IMR-90 (cell line): ENCODE results near the gene CD81.
"Not testable (repeated sequence)": the region's sequence is repeated elsewhere in the genome, so short reads cannot be mapped to it uniquely, and the experiment has no call there.

Experiments
- BHLHE40 ChIP-seq: fragments of 150-350 bp; IDR thresholded peaks from 2 replicates; pipeline ENCODE4 v1.6.1; 2016; ENCODE audit warnings: mild to moderate bottlenecking, low read depth, low read length
- CEBPB ChIP-seq: IDR thresholded peaks from 2 replicates; pipeline ENCODE4 v1.6.1; 2012; ENCODE audit warnings: low read depth, low read length, improper control_type of control experiment
- FOS ChIP-seq: fragments of 150-350 bp; IDR thresholded peaks from 2 replicates; pipeline ENCODE4 v1.6.1; 2016; ENCODE audit warnings: low read depth, low read length
- MAFK ChIP-seq: IDR thresholded peaks from 2 replicates; pipeline ENCODE4 v1.6.1; 2012; ENCODE audit warnings: low read depth, low read length, improper control_type of control experiment
- POLR2A ChIP-seq: IDR thresholded peaks from 2 replicates; pipeline ENCODE4 v1.6.1; 2012; ENCODE audit warnings: mild to moderate bottlenecking, low read depth, low read length
- RAD21 ChIP-seq: IDR thresholded peaks from 2 replicates; pipeline ENCODE4 v1.6.1; 2012; ENCODE audit warnings: low read length, improper control_type of control experiment
- RCOR1 ChIP-seq: IDR thresholded peaks from 2 replicates; pipeline ENCODE4 v1.6.1; 2012; ENCODE audit warnings: mild to moderate bottlenecking, low read length, improper control_type of control experiment; ENCODE audit not compliant: insufficient replicate concordance
- RFX5 ChIP-seq: IDR thresholded peaks from 2 replicates; pipeline ENCODE4 v1.8.0; 2012; ENCODE audit warnings: low read depth, mild to moderate bottlenecking, low read length, moderate library complexity
- TF ChIP-seq, protein P1 (sequence below): conservative IDR thresholded peaks from 2 replicates; pipeline ENCODE4 v1.5.1; 2012; ENCODE audit warnings: mild to moderate bottlenecking, low read depth, low read length, improper control_type of control experiment
- TF ChIP-seq, protein P2 (sequence below): fragments of 150-350 bp; IDR thresholded peaks from 2 replicates; pipeline ENCODE4 v1.6.1; 2017; ENCODE audit warnings: mild to moderate bottlenecking, antibody characterized with exemption, low read length, low read depth
- TF ChIP-seq, protein P3 (sequence below): fragments of 150-350 bp; IDR thresholded peaks from 2 replicates; pipeline ENCODE4 v1.6.1; 2016; ENCODE audit warnings: low read depth, mild to moderate bottlenecking, low read length, moderate library complexity, borderline replicate concordance

DNA sequence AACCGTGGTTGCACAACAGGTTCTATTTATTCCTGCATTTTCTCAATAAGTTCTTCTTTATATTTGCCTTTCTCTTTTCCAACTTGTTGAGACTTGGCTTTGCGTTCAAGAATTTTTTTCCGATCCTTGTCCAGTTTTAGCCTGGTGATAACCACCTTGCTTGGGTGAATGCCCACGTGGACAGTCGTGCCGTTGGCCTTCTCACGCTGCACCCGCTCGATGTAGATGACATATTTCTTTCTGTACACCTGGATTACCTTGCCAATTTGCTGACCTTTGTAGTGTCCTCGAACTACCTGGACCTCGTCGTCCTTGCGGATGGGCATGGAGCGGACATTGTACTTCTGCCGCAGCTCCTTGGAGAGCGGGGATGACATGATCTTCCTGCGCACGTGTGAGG, 41.8 kb upstream of the CD81 start:
- TF ChIP-seq, protein P1, sequence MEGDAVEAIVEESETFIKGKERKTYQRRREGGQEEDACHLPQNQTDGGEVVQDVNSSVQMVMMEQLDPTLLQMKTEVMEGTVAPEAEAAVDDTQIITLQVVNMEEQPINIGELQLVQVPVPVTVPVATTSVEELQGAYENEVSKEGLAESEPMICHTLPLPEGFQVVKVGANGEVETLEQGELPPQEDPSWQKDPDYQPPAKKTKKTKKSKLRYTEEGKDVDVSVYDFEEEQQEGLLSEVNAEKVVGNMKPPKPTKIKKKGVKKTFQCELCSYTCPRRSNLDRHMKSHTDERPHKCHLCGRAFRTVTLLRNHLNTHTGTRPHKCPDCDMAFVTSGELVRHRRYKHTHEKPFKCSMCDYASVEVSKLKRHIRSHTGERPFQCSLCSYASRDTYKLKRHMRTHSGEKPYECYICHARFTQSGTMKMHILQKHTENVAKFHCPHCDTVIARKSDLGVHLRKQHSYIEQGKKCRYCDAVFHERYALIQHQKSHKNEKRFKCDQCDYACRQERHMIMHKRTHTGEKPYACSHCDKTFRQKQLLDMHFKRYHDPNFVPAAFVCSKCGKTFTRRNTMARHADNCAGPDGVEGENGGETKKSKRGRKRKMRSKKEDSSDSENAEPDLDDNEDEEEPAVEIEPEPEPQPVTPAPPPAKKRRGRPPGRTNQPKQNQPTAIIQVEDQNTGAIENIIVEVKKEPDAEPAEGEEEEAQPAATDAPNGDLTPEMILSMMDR: not testable (repeated sequence)
- not testable (repeated sequence) for TF ChIP-seq POLR2A, RCOR1, RAD21, RFX5, FOS, CEBPB, BHLHE40, MAFK
- TF ChIP-seq, protein P2, sequence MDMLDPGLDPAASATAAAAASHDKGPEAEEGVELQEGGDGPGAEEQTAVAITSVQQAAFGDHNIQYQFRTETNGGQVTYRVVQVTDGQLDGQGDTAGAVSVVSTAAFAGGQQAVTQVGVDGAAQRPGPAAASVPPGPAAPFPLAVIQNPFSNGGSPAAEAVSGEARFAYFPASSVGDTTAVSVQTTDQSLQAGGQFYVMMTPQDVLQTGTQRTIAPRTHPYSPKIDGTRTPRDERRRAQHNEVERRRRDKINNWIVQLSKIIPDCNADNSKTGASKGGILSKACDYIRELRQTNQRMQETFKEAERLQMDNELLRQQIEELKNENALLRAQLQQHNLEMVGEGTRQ: not testable (repeated sequence)
- TF ChIP-seq, protein P3, sequence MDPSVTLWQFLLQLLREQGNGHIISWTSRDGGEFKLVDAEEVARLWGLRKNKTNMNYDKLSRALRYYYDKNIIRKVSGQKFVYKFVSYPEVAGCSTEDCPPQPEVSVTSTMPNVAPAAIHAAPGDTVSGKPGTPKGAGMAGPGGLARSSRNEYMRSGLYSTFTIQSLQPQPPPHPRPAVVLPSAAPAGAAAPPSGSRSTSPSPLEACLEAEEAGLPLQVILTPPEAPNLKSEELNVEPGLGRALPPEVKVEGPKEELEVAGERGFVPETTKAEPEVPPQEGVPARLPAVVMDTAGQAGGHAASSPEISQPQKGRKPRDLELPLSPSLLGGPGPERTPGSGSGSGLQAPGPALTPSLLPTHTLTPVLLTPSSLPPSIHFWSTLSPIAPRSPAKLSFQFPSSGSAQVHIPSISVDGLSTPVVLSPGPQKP: not testable (repeated sequence)
